IPS-15b (cell line): ENCODE data around the gene HIPK2.

ENCODE experiments used
- H3K27me3 ChIP-seq: one replicate; pipeline ENCODE4 v1.6.1; 2013; ENCODE audit warnings: low read length; ENCODE audit not compliant: control insufficient read depth, insufficient read depth
- H3K36me3 ChIP-seq: one replicate; pipeline ENCODE4 v1.6.1; 2013; ENCODE audit warnings: low read length; ENCODE audit not compliant: control insufficient read depth, insufficient read depth
- H3K4me1 ChIP-seq: one replicate; pipeline ENCODE4 v1.6.1; 2013; ENCODE audit warnings: mild to moderate bottlenecking, low read length; ENCODE audit not compliant: control insufficient read depth, insufficient read depth
- H3K4me3 ChIP-seq: one replicate; pipeline ENCODE4 v1.5.1; 2013; ENCODE audit warnings: low read depth, low read length
- H3K9ac ChIP-seq: one replicate; pipeline ENCODE4 v1.6.1; 2013; ENCODE audit warnings: low read depth, mild to moderate bottlenecking, low read length
- H3K9me3 ChIP-seq: one replicate; pipeline ENCODE4 v1.6.1; 2013; ENCODE audit warnings: mild to moderate bottlenecking, low read length; ENCODE audit not compliant: control insufficient read depth, insufficient read depth

HIPK2 gene

DNA sequence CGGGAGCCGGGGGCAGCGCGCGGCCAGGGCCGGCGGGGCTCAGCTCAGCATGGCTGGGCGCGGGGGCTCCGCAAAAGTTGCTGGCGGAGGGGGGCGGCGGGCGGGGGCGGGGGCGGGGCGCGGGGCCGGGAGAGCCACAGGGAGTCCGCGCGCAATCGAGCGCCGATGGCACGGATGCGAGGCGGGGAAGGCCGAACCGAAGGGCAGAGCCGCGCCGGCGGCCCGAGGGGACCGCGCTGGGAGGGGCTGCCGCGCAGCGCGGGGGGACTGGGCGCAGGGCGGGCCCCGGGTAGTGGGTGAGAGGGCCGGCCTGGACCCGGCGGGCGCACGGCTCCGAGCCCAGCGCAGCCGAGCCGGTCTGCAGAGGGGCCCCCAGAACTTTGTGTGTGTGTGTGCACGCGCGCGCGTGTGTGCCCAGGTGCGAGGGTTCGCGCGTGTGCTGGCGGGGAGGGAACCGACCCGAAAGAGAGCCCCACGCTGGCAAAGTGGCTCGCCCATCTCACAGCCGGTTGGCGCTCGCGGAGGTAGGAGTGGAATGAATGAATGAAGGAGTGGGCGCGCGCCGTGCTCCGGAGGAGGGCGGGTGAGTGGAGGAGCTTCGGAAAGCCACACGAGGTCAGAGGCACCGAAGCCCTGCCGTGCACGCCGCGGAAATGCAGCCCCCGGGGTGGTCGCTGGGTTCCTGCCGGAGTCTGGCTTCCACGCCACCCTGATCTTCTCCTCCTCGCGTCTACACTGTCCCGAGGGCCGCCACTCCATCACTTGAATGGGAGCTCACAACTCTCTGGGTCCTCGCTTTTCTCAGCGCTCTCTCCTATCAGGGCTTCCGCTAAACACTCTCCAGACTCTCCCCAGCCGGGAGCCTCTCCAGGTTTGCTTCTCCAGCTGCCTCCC, at the start of gene HIPK2:
HIPK2 (minus strand) TSS at position 51 of the 894 bp plus-strand sequence. CDS start 375 bp downstream, outside the sequence.
- H3K36me3 ChIP-seq, result no peaks in the 10 kb centered on the region
- peak within 1 kb of the TSS; percentile 47 for H3K9ac ChIP-seq
- peaks cover 36% of the 10 kb centered on the region for H3K27me3 ChIP-seq
- H3K4me3 ChIP-seq, result peak within 1 kb of the TSS; percentile 82
- no peaks in the 10 kb centered on the region for H3K9me3 ChIP-seq
- peaks cover 3% of the 10 kb centered on the region for H3K4me1 ChIP-seq

DNA sequence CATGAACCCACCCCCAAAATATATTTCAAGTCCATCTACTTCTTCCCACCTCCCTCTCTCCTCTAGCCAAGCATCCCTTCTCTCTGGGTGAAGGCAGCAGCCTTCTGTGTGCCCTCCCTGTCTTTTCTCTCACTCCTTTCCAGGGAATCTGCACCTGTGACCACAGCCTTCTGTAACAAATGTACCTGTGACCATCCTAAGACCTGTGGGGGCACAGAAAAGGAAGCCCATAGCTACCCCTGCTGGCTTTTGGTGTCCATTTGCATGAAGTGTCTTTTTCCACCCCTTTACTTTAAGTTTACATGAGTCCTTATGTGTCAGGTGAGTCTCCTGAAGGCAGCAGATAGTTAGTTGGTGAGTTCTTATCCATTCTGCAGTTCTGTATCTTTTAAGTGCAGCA, 49.2 kb upstream of the HIPK2 start:
- Histone ChIP-seq H3K4me3 (no peak overlapping the region), H3K4me1 (peaks cover 2% of the 10 kb centered on the region), H3K9ac (no peak overlapping the region), H3K36me3 (no peaks in the 10 kb centered on the region), H3K27me3 (no peaks in the 10 kb centered on the region), H3K9me3 (no peaks in the 10 kb centered on the region)

DNA sequence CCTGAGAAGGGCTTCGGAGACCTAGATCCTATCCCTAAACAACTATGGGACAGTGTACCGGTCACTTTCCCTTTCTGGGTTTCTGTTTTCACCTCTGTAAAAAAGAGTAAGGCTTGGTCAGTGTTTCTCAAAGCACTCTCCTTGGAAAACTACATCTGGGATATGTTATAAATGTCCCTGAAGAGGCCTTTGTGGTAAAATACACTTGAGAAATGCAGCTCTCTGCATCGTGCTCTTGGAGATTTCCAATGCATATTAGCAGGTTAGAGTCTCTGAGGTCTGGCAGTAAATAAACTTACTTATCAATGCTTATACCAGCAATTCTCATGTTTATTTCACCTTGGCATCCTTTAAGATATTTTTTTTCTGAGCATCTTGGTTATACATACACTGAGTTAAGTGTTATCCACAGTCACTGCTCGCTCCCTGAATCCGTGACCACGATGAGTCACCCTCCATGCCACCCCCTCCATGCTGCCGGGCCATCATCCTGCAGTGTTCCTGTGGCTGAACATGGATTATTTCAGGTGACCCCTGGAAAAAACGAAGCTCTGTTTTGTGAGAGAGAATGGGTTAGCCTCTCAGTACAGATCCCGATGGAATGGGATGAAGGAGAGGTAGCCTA, 48.0 kb upstream of the HIPK2 start:
- Histone ChIP-seq H3K9ac (no peak overlapping the region), H3K27me3 (no peaks in the 10 kb centered on the region), H3K4me1 (peaks cover 2% of the 10 kb centered on the region), H3K4me3 (no peak overlapping the region), H3K9me3 (no peaks in the 10 kb centered on the region), H3K36me3 (no peaks in the 10 kb centered on the region)

DNA sequence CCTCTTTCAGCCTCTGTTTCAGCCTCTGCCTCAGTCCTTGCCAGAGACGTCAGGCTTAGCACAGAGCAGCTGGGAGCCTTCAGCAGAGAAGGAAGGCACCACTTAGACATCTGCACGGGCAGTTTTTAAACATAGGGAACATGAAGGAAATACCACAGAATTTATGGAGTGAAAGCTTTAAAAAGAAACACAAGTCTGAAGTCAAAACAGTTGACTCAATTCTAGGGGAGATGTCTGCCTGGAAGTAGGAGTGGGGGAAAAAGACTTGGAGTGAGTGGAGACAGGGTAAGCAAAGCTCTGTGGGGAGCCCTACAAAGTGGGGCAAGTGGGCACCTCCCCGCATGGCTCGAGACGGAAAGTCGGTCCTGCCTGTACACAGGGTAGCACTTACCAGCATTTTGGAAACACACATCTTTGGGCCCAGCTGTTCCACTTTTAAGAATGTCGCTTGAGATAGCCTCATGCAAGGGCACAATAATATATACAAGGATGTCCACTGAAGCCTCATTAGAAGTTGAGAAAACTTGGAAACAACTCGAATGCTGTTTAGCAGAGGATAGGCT, 46.2 kb upstream of the HIPK2 start:
- Histone ChIP-seq H3K9ac (no peak overlapping the region), H3K4me1 (peaks cover 2% of the 10 kb centered on the region), H3K4me3 (no peak overlapping the region), H3K9me3 (no peaks in the 10 kb centered on the region), H3K27me3 (no peaks in the 10 kb centered on the region), H3K36me3 (no peaks in the 10 kb centered on the region)

DNA sequence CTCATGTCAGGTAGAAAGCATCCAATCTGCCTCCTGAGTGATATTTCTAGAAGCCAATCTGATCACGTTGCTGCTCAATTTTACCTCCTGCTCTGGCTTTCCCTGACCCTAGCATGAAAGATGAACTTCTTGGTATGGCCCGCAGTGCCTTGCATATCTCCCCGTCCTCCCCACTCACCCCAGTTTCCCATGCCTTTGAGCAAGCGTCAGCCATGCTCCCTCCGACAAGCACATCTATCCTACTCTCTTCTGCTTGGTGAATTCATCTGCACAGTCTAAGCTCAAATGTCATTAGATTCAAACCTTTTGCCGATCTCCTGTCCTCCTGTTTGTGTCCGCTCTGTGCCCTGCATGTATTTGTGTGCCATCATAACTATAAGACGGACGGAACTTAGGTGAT, 45.1 kb upstream of the HIPK2 start:
- Histone ChIP-seq H3K4me3 (no peak overlapping the region), H3K4me1 (peaks cover 2% of the 10 kb centered on the region), H3K27me3 (no peaks in the 10 kb centered on the region), H3K36me3 (no peaks in the 10 kb centered on the region), H3K9ac (no peak overlapping the region), H3K9me3 (no peaks in the 10 kb centered on the region)

DNA sequence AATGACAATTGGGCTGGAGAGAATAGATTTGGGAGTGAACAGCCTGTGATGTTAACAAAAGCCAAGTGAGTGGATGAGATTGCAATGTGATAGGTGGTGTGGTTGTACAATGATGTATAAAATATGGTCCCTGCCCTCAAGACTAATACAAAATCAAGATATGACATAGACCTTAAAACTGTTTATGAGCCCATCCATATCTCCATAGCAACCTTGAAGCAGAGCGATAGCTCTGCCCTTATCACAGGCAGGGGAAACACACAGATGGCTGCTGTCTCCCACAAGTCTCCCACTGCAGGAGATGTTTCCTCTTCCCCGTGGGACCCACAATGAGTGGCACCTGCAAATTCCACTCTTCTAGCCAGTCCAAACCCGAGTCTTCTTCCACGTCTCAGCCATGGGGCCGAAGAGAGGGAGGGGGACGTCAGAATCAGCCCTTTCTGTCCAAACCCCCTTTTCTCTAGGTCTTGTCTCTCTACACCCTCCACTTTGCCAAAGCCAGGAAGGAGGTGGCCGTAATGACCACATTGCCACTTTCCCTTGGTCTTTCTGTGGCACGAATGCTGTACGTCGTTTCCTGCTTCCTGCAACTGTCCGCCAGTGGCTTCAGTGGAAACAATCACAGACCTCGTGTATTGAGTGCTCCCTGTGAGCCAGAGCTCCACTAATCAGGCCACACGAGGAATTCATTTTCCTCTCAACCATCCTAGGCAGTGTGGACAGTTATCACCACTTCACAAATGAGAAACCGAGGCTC, 43.7 kb upstream of the HIPK2 start:
- no peaks in the 10 kb centered on the region for H3K9me3 ChIP-seq
- no peak overlapping the region for H3K4me3 ChIP-seq
- H3K4me1 ChIP-seq, result no peaks in the 10 kb centered on the region
- H3K36me3 ChIP-seq, result no peaks in the 10 kb centered on the region
- no peak overlapping the region for H3K9ac ChIP-seq
- no peaks in the 10 kb centered on the region for H3K27me3 ChIP-seq

DNA sequence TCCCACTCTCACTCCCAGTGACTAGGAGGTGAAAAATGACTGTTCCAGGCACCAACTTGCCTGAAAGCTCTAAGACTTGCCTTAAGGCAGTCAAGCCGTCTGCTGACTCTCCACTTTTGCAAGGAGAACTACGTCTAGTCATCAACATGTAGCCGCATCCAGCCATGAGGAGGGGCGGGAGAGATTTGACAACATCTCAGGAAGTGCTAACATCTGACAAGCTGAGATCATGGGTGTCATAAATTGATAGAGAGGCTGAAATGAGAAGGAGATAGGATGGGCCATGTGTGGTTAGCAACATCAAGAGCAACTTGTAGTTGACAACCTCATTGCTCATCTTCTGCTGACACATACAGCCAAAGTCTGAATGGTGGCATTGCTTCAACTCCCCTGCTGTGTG, 42.3 kb upstream of the HIPK2 start:
- H3K27me3 ChIP-seq, result no peaks in the 10 kb centered on the region
- H3K36me3 ChIP-seq, result no peaks in the 10 kb centered on the region
- no peaks in the 10 kb centered on the region for H3K9me3 ChIP-seq

DNA sequence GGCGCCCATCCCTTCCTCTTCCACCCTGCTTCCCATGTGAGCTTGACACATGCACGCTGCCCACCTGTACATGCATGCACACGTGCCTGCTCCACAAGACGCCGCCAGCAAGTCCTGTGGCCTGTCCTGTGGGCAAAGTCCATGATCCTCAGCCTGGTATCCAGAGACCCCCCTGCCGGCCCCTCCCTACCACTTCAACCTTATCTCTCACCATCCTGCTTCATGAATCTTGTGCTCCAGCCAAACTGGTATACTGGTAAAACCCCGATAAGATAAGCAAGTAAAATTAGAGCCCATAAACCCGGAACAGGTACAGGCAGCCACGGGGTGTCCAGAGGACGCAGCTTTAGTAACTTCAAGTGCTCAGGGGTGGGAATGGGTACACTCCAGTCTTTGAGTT, 39.5 kb upstream of the HIPK2 start:
- Histone ChIP-seq H3K27me3 (no peaks in the 10 kb centered on the region), H3K36me3 (no peaks in the 10 kb centered on the region), H3K4me3 (no peak overlapping the region), H3K9me3 (no peaks in the 10 kb centered on the region), H3K9ac (no peak overlapping the region), H3K4me1 (no peaks in the 10 kb centered on the region)

More for the DNA sequence above, 42.3 kb upstream of the HIPK2 start:
- H3K4me3 ChIP-seq, result no peak overlapping the region
- H3K4me1 ChIP-seq, result no peaks in the 10 kb centered on the region
- no peak overlapping the region for H3K9ac ChIP-seq

DNA sequence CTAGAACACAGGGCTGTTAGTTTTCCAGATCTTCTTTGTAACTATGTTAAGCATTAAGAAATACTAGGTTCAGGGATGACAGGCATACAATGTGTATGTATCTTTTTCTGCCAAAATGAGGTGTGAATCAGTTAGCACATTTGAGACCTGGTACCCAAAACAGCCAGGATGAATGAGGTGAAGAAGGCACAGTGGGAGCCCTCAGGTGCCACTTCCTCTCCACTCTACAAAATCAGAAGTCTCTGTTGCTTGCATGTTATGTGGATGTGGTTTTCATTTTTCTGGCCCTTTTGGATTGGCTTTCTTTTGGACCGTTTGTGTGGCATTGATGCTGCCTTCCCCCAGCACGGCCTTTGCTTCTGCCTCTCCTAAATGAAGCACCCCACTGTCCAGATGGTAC, 35.9 kb upstream of the HIPK2 start:
- Histone ChIP-seq H3K36me3 (no peaks in the 10 kb centered on the region), H3K27me3 (no peaks in the 10 kb centered on the region), H3K4me1 (no peaks in the 10 kb centered on the region), H3K4me3 (no peak overlapping the region), H3K9ac (no peak overlapping the region), H3K9me3 (no peaks in the 10 kb centered on the region)

DNA sequence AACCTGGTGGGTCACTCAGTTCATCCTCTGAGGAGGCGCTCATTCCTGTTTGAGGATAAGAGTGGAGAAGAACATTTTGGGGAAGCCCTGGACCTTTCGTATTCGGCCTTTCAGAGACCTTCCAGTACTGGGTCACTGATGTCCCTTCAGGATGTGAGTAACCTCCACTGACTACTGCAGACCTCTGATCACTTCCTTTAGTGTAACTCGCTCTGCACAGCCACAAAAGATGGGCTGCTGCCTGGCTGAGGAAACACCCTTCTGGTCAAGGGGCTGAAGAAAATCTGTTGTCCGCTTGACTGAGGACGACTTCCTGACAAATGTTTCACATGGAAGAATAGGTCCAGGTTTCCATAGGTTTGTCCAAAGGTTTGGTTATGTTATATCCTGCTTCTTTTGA, 35.4 kb upstream of the HIPK2 start:
- Histone ChIP-seq H3K27me3 (no peaks in the 10 kb centered on the region), H3K4me3 (no peak overlapping the region), H3K9me3 (no peaks in the 10 kb centered on the region), H3K4me1 (no peaks in the 10 kb centered on the region), H3K9ac (no peak overlapping the region), H3K36me3 (no peaks in the 10 kb centered on the region)

DNA sequence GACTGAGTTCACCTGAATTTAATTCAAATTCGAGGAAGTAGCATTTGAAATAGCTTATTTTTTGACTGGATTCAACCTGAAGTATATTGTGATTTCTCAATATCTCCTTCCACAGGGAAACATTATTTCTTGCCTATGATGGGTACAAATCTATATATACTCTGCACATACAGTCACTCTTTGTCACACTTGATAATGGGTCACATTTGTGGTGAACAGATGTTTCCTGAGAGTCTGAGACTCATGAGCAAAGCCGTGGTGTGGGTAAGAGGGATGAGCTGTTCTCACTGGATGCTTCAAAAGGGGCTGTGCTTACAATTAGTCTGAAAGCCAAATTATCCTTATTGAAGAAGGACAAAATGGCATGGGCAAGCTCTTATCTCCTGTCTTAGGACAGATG, 33.3 kb upstream of the HIPK2 start:
- Histone ChIP-seq H3K27me3 (no peaks in the 10 kb centered on the region), H3K4me3 (no peak overlapping the region), H3K9ac (no peak overlapping the region), H3K4me1 (no peaks in the 10 kb centered on the region), H3K9me3 (no peaks in the 10 kb centered on the region), H3K36me3 (no peaks in the 10 kb centered on the region)
